Dendritic cell treated with granulocyte-macrophage colony-stimulating factor and Interleukin-4, amounts not matched to agents 40 ng/mL and 50 ng/mL, for 4 days (primary cell): ENCODE results near the gene KLHL8.
"Not testable (repeated sequence)": the region's sequence is repeated elsewhere in the genome, so short reads cannot be mapped to it uniquely, and the experiment has no call there.

Experiments
- H3K27ac Mint-ChIP-seq: one replicate; pipeline ENCODE4 v1.8.0; 2022; ENCODE audit warnings: mild to moderate bottlenecking, mixed read lengths
- H3K27me3 Mint-ChIP-seq: one replicate; pipeline ENCODE4 v1.8.0; 2022; ENCODE audit warnings: mild to moderate bottlenecking, mixed read lengths
- H3K36me3 Mint-ChIP-seq: one replicate; pipeline ENCODE4 v1.8.0; 2022; ENCODE audit warnings: low read depth, mixed read lengths
- H3K4me1 Mint-ChIP-seq: one replicate; pipeline ENCODE4 v1.8.0; 2022; ENCODE audit warnings: low read depth, mixed read lengths
- H3K4me3 Mint-ChIP-seq: one replicate; pipeline ENCODE4 v1.8.0; 2022; ENCODE audit warnings: mild to moderate bottlenecking, moderate library complexity, mixed read lengths
- H3K9me3 Mint-ChIP-seq: one replicate; pipeline ENCODE4 v1.8.0; 2022; ENCODE audit warnings: mixed read lengths
- intact Hi-C: fragments of 100-400 bp; cut with micrococcal nuclease; formaldehyde crosslinking; loops from one replicate; pipeline ENCODE4 v1.15.0; 2022

The KLHL8 gene

GRCh38 chr4:87217235-87217763 is 3.1 kb downstream of the KLHL8 start:
- H3K27ac Mint-ChIP-seq, H3K9me3 Mint-ChIP-seq, H3K36me3 Mint-ChIP-seq, H3K27me3 Mint-ChIP-seq, H3K4me3 Mint-ChIP-seq, intact Hi-C loops: not testable (repeated sequence)
- peaks cover 16% of the 10 kb centered on the region for H3K4me1 Mint-ChIP-seq

- no peak overlapping the region for H3K27ac Mint-ChIP-seq
- intact Hi-C loops: no loop called here
- H3K27me3 Mint-ChIP-seq: no peaks in the 10 kb centered on the region
- no peak overlapping the region for H3K4me3 Mint-ChIP-seq
- H3K36me3 Mint-ChIP-seq: peaks cover 8% of the 10 kb centered on the region
- H3K4me1 Mint-ChIP-seq: peaks cover 20% of the 10 kb centered on the region
- H3K9me3 Mint-ChIP-seq: no peaks in the 10 kb centered on the region
Observed at GRCh38 chr4:87216469-87216868, 3.9 kb downstream of the KLHL8 start.

GRCh38 chr4:87213421-87214075 is 6.9 kb downstream of the KLHL8 start:
- Mint-ChIP-seq H3K27me3 (no peaks in the 10 kb centered on the region), H3K4me1 (peaks cover 26% of the 10 kb centered on the region), H3K4me3 (no peak overlapping the region), H3K9me3 (no peaks in the 10 kb centered on the region), H3K27ac (no peak overlapping the region), H3K36me3 (no peaks in the 10 kb centered on the region)
- intact Hi-C loops: no loop called here

- H3K27me3 Mint-ChIP-seq: no peaks in the 10 kb centered on the region
- H3K9me3 Mint-ChIP-seq: no peaks in the 10 kb centered on the region
- intact Hi-C loops: no loop called here
- H3K27ac Mint-ChIP-seq: no peak overlapping the region
- no peak overlapping the region for H3K4me3 Mint-ChIP-seq
- peaks cover 31% of the 10 kb centered on the region for H3K4me1 Mint-ChIP-seq
- H3K36me3 Mint-ChIP-seq: peaks cover 19% of the 10 kb centered on the region
Observed at GRCh38 chr4:87211249-87211952, 9.0 kb downstream of the KLHL8 start.

GRCh38 chr4:87209696-87210095 is 10.7 kb downstream of the KLHL8 start:
- intact Hi-C loops: loop anchor here (1.0 kb wide), 1 partner anchor 11 kb away; the partner anchor contains the start of gene KLHL8
- peaks cover 19% of the 10 kb centered on the region for H3K36me3 Mint-ChIP-seq
- H3K27me3 Mint-ChIP-seq: no peaks in the 10 kb centered on the region
- H3K4me1 Mint-ChIP-seq: peaks cover 34% of the 10 kb centered on the region
- H3K27ac Mint-ChIP-seq: peak overlapping the region; percentile 91
- H3K4me3 Mint-ChIP-seq: peak overlapping the region; percentile 66
- no peaks in the 10 kb centered on the region for H3K9me3 Mint-ChIP-seq

GRCh38 chr4:87209182-87209581 is 11.2 kb downstream of the KLHL8 start:
- H3K27ac Mint-ChIP-seq: peak overlapping the region; percentile 91
- H3K27me3 Mint-ChIP-seq: no peaks in the 10 kb centered on the region
- H3K9me3 Mint-ChIP-seq: no peaks in the 10 kb centered on the region
- H3K36me3 Mint-ChIP-seq: peaks cover 19% of the 10 kb centered on the region
- H3K4me3 Mint-ChIP-seq: peak overlapping the region; percentile 9
- peaks cover 34% of the 10 kb centered on the region for H3K4me1 Mint-ChIP-seq
- intact Hi-C loops: loop anchor here (1.0 kb wide), 1 partner anchor 11 kb away; the partner anchor contains the start of gene KLHL8

- Mint-ChIP-seq H3K36me3 (peaks cover 37% of the 10 kb centered on the region), H3K27me3 (no peaks in the 10 kb centered on the region), H3K9me3 (peaks cover 12% of the 10 kb centered on the region), H3K27ac (no peak overlapping the region), H3K4me1 (peaks cover 22% of the 10 kb centered on the region), H3K4me3 (no peak overlapping the region)
- intact Hi-C loops: no loop called here
Observed at GRCh38 chr4:87204559-87204958, 15.9 kb downstream of the KLHL8 start.

GRCh38 chr4:87196927-87197326 is 23.5 kb downstream of the KLHL8 start:
- H3K36me3 Mint-ChIP-seq: no peaks in the 10 kb centered on the region
- H3K27me3 Mint-ChIP-seq: no peaks in the 10 kb centered on the region
- H3K9me3 Mint-ChIP-seq: no peaks in the 10 kb centered on the region
- intact Hi-C loops: no loop called here
- peaks cover 6% of the 10 kb centered on the region for H3K4me1 Mint-ChIP-seq
- no peak overlapping the region for H3K27ac Mint-ChIP-seq
- no peak overlapping the region for H3K4me3 Mint-ChIP-seq

GRCh38 chr4:87196146-87196545 is 24.3 kb downstream of the KLHL8 start:
- H3K4me1 Mint-ChIP-seq: peaks cover 3% of the 10 kb centered on the region
- H3K36me3 Mint-ChIP-seq: no peaks in the 10 kb centered on the region
- H3K4me3 Mint-ChIP-seq: no peak overlapping the region
- no peaks in the 10 kb centered on the region for H3K27me3 Mint-ChIP-seq
- intact Hi-C loops: no loop called here
- no peak overlapping the region for H3K27ac Mint-ChIP-seq
- no peaks in the 10 kb centered on the region for H3K9me3 Mint-ChIP-seq

- Mint-ChIP-seq H3K27me3 (no peaks in the 10 kb centered on the region), H3K36me3 (no peaks in the 10 kb centered on the region), H3K9me3 (no peaks in the 10 kb centered on the region), H3K4me1 (no peaks in the 10 kb centered on the region), H3K27ac (no peak overlapping the region), H3K4me3 (no peak overlapping the region)
- intact Hi-C loops: loop anchor here (5.0 kb wide), 1 partner anchor 37 kb away; no protein-coding TSS in a partner anchor
Observed at GRCh38 chr4:87193958-87194675, 26.3 kb downstream of the KLHL8 start.

GRCh38 chr4:87192145-87192919 is 28.1 kb downstream of the KLHL8 start:
- no peak overlapping the region for H3K4me3 Mint-ChIP-seq
- no peaks in the 10 kb centered on the region for H3K36me3 Mint-ChIP-seq
- peaks cover 4% of the 10 kb centered on the region for H3K4me1 Mint-ChIP-seq
- no peaks in the 10 kb centered on the region for H3K9me3 Mint-ChIP-seq
- H3K27ac Mint-ChIP-seq: no peak overlapping the region
- intact Hi-C loops: loop anchor here (5.0 kb wide), 1 partner anchor 35 kb away; no protein-coding TSS in a partner anchor
- H3K27me3 Mint-ChIP-seq: no peaks in the 10 kb centered on the region

GRCh38 chr4:87188932-87189331 is 31.5 kb downstream of the KLHL8 start:
- intact Hi-C loops: no loop called here
- peaks cover 4% of the 10 kb centered on the region for H3K4me1 Mint-ChIP-seq

GRCh38 chr4:87188048-87188447 is 32.4 kb downstream of the KLHL8 start:
- Mint-ChIP-seq H3K4me1 (peaks cover 4% of the 10 kb centered on the region), H3K9me3 (no peaks in the 10 kb centered on the region), H3K27ac (no peak overlapping the region), H3K4me3 (no peak overlapping the region), H3K36me3 (no peaks in the 10 kb centered on the region), H3K27me3 (no peaks in the 10 kb centered on the region)
- intact Hi-C loops: no loop called here

More at GRCh38 chr4:87188932-87189331, 31.5 kb downstream of the KLHL8 start:
- H3K36me3 Mint-ChIP-seq: no peaks in the 10 kb centered on the region
- no peaks in the 10 kb centered on the region for H3K27me3 Mint-ChIP-seq
- H3K9me3 Mint-ChIP-seq: no peaks in the 10 kb centered on the region
- no peak overlapping the region for H3K4me3 Mint-ChIP-seq
- H3K27ac Mint-ChIP-seq: no peak overlapping the region
